DMS153 treated with DMSO at 0.1 percent for 48 hours (cell line): ENCODE data around the gene PARK7.
A peak's percentile ranks its signal among the peaks of the same experiment; 100 is the strongest.

Experiments used
- DNase-seq: peaks from one replicate; lab custom pipeline; 2025; ENCODE audit not compliant: unreplicated experiment; lab: John Stamatoyannopoulos, UW

Gene PARK7

DNA sequence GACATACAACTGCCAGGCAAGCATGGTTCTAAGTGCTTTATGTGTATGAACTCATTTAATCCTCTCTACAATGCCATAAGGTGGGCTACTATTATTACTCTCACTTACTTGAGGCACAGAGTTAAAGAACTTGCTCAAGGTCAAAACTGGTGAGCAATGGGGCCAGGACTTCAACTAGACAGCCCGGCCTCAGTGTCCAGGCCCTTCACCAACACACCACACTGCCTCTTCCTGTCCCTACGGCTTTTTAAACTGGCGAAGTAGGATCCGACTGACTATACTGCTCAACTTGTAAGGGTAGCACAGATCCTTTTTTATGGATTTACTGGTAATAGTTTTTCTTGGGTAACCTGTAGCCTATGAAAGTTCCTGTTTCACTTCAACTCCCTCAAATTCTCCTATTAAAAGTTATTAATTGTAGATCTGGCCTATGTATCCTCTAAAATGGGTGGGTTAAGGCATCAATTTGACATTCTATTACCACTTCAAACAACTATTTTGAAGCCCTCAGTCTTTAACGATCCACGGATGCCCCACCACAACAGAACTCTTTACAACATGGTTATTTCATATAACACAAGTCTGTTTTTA, 60.3 kb downstream of the PARK7 start:
- DNase-seq: no peak

GRCh38 chr1:8022395-8023286, 61.1 kb downstream of the PARK7 start:
- DNase-seq: no peak

GRCh38 chr1:8023287-8023994, 61.9 kb downstream of the PARK7 start:
- no peak for DNase-seq

- DNase-seq: no peak
Observed at GRCh38 chr1:8023995-8024313, 62.4 kb downstream of the PARK7 start.

DNA sequence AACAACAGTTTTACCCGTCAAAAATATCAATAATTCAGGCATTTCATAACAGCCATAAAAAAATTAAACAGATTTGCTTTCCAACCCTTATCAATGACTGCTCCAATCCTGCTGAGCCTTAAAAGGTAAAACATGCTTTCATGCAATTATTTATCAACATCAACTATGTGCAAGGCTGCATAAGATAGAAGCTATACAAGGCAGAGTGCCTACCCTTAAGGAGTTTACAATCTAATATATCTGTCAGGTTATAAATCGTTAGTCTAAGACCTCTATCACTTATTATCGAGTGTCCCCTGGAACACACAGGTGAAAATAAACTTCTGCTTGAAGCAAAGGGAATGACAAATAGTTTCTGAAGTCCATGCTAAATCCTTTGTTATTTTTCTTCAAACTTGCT, 62.8 kb downstream of the PARK7 start:
- no peak for DNase-seq

DNA sequence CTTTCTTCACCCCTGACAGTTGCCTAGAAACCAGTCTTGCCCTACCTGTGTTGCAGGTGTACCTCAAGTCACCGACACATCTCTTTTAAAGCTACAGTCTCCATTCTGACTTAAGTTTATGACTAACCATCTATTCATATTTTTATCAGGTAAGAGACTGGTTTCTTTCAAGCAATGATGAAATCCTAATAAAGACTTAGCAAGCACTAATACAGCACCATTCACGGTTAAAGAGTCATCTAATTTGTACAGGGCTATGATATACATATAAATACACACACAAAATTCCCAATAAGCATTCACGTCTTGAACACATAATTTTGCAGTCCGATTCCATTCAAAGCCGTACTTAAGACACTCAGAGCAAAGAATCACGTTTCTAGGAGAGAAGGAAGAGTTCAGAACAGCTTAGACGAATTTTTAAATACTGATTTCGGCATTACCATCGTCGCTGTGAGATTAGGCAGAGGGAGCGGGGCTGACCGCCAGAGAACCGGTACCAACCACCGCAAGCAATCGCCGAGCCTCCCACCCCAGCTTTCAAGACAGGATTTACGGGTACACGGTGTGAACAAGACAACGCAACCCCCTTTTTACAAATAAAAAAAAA, 63.7 kb downstream of the PARK7 start:
- no peak for DNase-seq

- DNase-seq: no peak
Observed at GRCh38 chr1:8025671-8026144, 64.2 kb downstream of the PARK7 start.

DNA sequence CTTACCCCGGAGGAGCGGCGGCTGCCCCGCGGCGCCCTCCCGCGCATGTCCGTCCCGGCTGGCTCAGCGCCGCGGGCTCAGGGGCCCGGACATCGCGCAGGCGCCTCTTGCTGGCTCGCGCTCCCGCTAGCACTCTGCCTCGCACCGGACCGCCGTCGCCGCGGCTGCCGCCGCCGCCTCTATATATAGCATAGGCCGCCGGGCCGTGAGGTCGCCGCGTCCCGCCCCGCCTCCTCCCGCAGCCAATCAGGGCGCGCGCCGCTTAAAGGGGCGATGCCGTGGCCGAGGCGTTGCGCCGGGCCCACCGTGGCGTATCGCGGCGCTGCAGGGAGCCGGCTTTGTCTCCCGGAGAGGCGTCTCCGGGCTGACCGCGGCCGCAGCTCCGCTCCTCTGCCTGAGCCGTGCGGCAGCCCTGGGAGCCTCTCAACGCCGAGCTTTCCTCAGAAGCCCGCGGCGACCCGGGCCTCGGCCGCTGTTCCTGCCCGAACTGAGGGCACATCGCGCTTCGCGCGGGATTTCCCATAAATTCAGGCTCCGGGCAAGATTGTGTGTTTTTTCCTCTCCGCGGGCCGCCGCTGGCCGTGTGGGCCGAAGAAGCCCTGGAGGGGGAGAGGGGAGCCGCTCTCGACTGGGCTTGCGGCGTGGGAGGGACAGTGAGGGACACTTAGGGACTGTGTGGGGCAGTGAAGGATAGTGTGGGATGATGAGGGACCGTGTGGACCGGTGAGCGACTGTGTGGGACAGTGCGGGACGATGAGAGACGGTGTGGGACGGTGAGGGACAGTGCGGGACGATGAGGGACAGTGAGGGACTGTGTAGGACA, 64.9 kb downstream of the PARK7 start, which contains the start of gene ERRFI1:
Gene ERRFI1 (minus strand): TSS at position 157 of the 823 bp plus-strand sequence. CDS start 10,690 bp downstream, outside the sequence.
- DNase-seq: peak; percentile 97

DNA sequence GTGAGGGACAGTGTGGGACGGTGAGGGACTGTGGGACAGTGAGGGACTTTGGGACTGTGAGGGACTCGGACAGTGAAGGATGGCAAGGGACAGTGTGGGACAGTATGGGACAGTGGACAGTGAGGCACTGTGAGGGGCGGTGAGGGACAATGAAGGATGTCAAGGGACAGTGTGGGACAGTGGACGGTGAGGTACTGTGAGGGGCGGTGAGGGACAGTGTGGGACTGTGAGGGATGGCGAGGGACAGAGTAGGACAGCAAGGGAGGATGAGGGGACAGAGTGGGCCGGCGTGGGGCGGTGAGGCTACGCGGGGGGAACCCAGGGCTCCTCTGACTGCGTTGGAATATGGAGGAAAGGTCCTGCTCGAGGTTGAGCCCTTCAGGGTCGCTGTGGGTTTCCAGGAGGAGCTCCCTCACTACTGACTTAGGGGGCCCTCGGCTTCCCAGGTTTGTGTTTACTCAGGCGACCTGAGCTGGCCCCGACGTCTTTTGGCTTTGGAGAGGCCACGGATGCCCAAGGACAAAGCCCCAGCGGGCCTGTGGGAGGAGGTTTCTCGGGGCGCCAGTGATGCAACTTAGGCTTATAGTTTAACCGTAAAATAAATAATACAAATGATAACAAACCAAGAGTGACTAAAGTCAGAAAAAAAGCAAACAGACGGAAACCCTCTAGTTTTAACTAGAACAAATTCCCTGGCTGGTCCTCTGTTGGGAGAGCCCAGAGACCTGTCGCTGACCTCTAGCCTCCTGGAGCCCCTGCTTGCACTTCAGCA, 65.7 kb downstream of the PARK7 start:
- no peak for DNase-seq

DNA sequence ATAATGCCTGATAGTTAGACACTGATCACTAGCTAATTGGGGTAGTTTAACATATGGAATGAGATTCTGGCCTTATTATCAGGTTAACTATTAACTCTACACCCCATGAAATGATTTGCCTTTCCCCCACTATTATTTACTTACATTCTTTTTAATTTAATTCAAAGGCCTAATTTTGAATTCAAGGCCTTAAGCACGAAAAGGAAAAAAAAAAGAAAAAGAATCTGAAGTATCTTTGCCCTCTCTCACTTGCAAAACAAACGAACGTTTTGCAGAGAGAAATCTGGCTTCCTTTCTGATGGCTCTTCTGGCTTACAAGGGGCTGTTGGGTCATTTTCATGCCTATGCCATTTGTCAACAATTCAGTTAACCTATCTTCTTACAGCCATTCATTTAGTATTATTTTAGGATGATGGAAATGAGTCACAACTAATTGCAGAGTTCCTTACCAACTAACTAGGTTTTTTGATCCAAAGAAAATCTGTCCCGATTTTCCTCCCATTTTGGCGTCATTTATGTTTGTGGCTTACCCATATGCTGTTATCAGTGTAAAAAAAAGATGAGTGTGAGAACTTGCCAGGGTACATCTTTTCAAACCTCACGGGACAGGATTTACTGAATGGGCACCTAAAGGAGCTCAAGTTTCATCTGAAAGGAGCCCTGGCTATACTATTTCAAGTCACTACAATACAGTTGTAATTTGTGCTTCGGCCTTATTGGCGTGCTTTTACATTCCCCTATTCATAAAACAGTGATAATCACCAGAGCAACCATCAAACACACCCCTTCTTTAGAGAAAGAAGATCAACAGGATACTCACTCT, 66.4 kb downstream of the PARK7 start:
- DNase-seq: peak; percentile 81

DNA sequence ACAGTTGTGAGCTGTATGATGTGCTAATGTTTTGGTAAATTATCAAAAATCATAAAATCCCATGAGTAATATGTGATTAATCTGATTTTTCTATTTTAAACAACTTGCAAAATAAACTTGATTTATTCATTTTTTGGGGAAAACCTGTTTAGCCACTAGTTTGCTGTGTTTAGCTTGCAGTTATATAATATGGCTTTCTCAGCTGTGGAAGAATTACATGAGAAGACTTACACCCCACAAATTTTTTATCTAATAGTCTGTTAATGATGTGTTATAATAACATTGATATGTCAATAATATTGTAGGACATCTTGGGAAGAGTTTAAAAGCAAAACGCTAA, 67.0 kb downstream of the PARK7 start:
- no peak for DNase-seq

DNA sequence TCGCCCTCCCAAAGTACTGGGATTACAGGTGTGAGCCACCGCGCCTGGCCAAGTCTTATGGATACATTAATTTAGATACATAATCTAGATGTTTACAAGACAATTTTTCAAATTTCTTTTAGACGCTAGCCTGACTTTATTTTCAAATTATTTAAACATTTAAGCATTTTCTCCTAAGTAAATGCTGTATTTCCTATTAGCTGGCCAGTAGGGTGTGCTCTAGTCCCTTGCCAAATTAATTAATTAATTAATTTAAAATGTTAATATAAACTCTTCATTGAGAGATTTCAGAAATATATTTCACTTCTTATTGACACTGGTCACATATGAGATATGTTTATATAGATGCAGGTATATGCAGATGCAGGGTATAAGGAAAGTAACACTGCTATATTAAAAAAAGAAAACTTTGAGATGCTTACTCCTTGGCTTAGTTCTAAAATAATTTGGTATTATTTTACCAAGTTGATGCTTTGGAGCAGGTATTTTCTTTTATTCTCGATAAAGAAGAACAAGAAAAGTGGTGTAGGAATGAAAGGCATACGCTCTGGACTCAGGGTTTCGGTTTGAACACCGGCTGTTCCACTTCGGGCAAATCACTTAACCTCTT, 69.8 kb downstream of the PARK7 start:
- peak; percentile 66 for DNase-seq

GRCh38 chr1:8032366-8032910, 70.9 kb downstream of the PARK7 start:
- no peak for DNase-seq

GRCh38 chr1:8033322-8033721, 71.8 kb downstream of the PARK7 start:
- DNase-seq: no peak
